GM12878 (cell line): Measurements from ENCODE around the gene C19orf73.

Source experiments
- CHD1 ChIP-seq: IDR thresholded peaks from 2 replicates; pipeline ENCODE4 v1.6.1; 2012; ENCODE audit warnings: low read depth, low read length, improper control_type of control experiment
- HCFC1 ChIP-seq: fragments of 150-350 bp; IDR thresholded peaks from 2 replicates; pipeline ENCODE4 v1.6.1; 2014; ENCODE audit warnings: low read length
- MXI1 ChIP-seq: fragments of 150-350 bp; IDR thresholded peaks from 2 replicates; pipeline ENCODE4 v1.6.1; 2011; ENCODE audit warnings: low read depth, mild to moderate bottlenecking, inconsistent platforms, low read length, improper control_type of control experiment
- NR2C1 ChIP-seq: fragments of 450-650 bp; IDR thresholded peaks from 2 replicates; pipeline ENCODE4 v1.6.1; 2017; ENCODE audit warnings: antibody characterized with exemption, mild to moderate bottlenecking, moderate library complexity
- POLR2A ChIP-seq: IDR thresholded peaks from 2 replicates; pipeline ENCODE4 v1.6.1; 2011; ENCODE audit warnings: low read depth, mild to moderate bottlenecking, low read length
- SP1 ChIP-seq: IDR thresholded peaks from one replicate; pipeline ENCODE4 v1.6.1; 2011; ENCODE audit warnings: low read depth, low read length
- TF ChIP-seq, protein P1 (sequence below), 3 experiments: IDR thresholded peaks in 2 of 3; conservative IDR thresholded peaks in 1 of 3; 2 replicates each; pipeline ENCODE4 v1.5.1; 2011; ENCODE audit warnings: low read depth in 3 of 3, low read length in 3 of 3, mild to moderate bottlenecking in 3 of 3, control low read depth in 2 of 3, moderate library complexity in 2 of 3, inconsistent platforms in 1 of 3, mixed read lengths in 1 of 3; ENCODE audit not compliant: control insufficient read depth in 2 of 3, insufficient read depth in 1 of 3; ENCODE audit errors: extremely low read depth in 1 of 3
- TF ChIP-seq, protein P2 (sequence below): fragments of 450-650 bp; IDR thresholded peaks from 2 replicates; pipeline ENCODE4 v1.6.1; 2016; ENCODE audit warnings: mild to moderate bottlenecking
- TF ChIP-seq, protein P3 (sequence below): IDR thresholded peaks from 2 replicates; pipeline ENCODE4 v1.6.1; 2012; ENCODE audit warnings: low read depth, low read length, improper control_type of control experiment
- TF ChIP-seq, protein P4 (sequence below): fragments of 450-650 bp; formaldehyde crosslinking; IDR thresholded peaks from 2 replicates; pipeline ENCODE4 v1.4.0; 2022; ENCODE audit warnings: mild to moderate bottlenecking, moderate library complexity
- TF ChIP-seq, protein P5 (sequence below): fragments of 450-650 bp; IDR thresholded peaks from 2 replicates; pipeline ENCODE4 v1.6.1; 2017; ENCODE audit warnings: low read depth, mild to moderate bottlenecking, moderate library complexity

DNA sequence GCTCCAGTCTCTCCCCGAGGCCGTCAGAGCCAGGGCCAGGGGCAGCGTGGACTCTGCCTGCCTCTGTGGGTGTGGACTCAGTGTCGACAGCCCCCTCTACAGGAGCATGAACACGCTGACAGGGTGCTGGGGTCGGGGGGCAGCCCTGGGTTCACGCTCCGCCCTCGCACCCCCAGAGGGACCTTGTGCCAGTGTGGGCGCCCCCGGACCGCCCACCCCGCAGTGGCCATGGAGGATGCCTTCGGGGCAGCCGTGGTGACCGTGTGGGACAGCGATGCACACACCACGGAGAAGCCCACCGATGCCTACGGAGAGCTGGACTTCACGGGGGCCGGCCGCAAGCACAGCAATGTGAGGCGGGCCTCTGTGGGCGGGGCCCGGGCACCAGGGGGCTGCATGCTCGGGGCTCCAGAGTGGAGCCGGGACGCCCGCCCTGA lies 46.9 kb upstream of the C19orf73 start:
- TF ChIP-seq, protein P1, sequence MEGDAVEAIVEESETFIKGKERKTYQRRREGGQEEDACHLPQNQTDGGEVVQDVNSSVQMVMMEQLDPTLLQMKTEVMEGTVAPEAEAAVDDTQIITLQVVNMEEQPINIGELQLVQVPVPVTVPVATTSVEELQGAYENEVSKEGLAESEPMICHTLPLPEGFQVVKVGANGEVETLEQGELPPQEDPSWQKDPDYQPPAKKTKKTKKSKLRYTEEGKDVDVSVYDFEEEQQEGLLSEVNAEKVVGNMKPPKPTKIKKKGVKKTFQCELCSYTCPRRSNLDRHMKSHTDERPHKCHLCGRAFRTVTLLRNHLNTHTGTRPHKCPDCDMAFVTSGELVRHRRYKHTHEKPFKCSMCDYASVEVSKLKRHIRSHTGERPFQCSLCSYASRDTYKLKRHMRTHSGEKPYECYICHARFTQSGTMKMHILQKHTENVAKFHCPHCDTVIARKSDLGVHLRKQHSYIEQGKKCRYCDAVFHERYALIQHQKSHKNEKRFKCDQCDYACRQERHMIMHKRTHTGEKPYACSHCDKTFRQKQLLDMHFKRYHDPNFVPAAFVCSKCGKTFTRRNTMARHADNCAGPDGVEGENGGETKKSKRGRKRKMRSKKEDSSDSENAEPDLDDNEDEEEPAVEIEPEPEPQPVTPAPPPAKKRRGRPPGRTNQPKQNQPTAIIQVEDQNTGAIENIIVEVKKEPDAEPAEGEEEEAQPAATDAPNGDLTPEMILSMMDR (IDR thresholded peaks at IDR 0.05 in 2 of 3, conservative IDR thresholded peaks at IDR 0.05 in 1 of 3; ENCODE audit: control insufficient read depth in 2 of 3, extremely low read depth in 1 of 3, insufficient read depth in 1 of 3, low read depth in 3 of 3, low read length in 3 of 3): no peak
- TF ChIP-seq CHD1 (no peak), SP1 (no peak), POLR2A (no peak), NR2C1 (no peak), HCFC1 (no peak), MXI1 (no peak)
- TF ChIP-seq, protein P2, sequence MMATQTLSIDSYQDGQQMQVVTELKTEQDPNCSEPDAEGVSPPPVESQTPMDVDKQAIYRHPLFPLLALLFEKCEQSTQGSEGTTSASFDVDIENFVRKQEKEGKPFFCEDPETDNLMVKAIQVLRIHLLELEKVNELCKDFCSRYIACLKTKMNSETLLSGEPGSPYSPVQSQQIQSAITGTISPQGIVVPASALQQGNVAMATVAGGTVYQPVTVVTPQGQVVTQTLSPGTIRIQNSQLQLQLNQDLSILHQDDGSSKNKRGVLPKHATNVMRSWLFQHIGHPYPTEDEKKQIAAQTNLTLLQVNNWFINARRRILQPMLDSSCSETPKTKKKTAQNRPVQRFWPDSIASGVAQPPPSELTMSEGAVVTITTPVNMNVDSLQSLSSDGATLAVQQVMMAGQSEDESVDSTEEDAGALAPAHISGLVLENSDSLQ: no peak
- TF ChIP-seq, protein P3, sequence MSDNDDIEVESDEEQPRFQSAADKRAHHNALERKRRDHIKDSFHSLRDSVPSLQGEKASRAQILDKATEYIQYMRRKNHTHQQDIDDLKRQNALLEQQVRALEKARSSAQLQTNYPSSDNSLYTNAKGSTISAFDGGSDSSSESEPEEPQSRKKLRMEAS: no peak
- TF ChIP-seq, protein P4, sequence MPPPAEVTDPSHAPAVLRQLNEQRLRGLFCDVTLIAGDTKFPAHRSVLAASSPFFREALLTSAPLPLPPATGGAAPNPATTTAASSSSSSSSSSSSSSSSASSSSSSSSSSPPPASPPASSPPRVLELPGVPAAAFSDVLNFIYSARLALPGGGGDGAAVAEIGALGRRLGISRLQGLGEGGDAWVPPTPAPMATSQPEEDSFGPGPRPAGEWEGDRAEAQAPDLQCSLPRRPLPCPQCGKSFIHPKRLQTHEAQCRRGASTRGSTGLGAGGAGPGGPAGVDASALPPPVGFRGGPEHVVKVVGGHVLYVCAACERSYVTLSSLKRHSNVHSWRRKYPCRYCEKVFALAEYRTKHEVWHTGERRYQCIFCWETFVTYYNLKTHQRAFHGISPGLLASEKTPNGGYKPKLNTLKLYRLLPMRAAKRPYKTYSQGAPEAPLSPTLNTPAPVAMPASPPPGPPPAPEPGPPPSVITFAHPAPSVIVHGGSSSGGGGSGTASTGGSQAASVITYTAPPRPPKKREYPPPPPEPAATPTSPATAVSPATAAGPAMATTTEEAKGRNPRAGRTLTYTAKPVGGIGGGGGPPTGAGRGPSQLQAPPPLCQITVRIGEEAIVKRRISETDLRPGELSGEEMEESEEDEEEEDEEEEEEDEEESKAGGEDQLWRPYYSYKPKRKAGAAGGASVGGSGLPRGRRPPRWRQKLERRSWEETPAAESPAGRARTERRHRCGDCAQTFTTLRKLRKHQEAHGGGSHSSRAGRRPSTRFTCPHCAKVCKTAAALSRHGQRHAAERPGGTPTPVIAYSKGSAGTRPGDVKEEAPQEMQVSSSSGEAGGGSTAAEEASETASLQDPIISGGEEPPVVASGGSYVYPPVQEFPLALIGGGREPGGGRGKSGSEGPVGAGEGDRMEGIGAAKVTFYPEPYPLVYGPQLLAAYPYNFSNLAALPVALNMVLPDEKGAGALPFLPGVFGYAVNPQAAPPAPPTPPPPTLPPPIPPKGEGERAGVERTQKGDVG (CRISPR knock-in tag): no peak
- TF ChIP-seq, protein P5, sequence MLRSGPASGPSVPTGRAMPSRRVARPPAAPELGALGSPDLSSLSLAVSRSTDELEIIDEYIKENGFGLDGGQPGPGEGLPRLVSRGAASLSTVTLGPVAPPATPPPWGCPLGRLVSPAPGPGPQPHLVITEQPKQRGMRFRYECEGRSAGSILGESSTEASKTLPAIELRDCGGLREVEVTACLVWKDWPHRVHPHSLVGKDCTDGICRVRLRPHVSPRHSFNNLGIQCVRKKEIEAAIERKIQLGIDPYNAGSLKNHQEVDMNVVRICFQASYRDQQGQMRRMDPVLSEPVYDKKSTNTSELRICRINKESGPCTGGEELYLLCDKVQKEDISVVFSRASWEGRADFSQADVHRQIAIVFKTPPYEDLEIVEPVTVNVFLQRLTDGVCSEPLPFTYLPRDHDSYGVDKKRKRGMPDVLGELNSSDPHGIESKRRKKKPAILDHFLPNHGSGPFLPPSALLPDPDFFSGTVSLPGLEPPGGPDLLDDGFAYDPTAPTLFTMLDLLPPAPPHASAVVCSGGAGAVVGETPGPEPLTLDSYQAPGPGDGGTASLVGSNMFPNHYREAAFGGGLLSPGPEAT: no peak
